ENCODE measurements around the gene SLC16A11.
"Not testable (repeated sequence)": the region's sequence is repeated elsewhere in the genome, so short reads cannot be mapped to it uniquely, and the experiment has no call there.

The SLC16A11 gene

DNA sequence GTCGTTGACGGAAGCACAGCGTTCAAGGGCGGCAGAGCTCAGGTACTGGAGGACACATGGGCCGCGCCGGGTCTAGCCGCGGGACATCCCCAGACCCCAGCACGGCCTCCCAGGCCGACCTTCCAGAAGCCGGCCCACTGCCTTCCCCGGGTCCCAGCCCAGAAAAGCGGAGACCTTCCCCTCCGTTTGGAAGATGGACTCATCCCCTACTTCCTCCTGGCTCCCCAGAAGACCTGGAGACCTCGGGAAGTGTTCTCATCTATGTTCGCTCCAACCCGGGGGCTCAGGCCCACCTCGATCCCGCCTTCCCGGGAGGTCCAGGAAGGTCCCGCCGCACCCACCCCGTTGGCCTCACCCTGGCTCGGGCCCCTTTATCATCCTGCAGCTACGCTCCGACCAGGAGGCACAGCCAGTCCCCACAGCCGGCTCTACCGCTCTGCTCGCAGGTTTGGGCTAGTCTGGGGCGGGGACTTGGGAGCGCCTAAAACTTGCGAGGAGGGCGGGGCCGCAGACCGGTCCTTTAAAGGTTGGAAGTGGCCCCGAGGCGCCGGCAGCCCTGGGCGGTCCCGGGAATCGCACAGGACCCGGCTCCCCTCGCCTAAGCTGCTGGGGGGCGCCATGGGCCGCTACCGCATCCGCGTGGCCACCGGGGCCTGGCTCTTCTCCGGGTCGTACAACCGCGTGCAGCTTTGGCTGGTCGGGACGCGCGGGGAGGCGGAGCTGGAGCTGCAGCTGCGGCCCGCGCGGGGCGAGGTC lies 48.2 kb downstream of the SLC16A11 start, which contains the start of gene ALOX12:
TSS of gene ALOX12 (plus strand) at position 550 of the 756 bp plus-strand sequence. CDS start at position 619, 69 bp downstream.
- Mint-ChIP-seq H3K9me3 (no peaks in the 10 kb centered on the region), H3K27me3 (no peaks in the 10 kb centered on the region), H3K4me1 (ENCODE audit: low read depth) (peaks cover 7% of the 10 kb centered on the region), H3K27ac (no peak within 1 kb of the TSS), H3K36me3 (ENCODE audit: low read depth) (peaks cover 43% of the 10 kb centered on the region), H3K4me3 (no peak within 1 kb of the TSS)
- DNase-seq: no peak

DNA sequence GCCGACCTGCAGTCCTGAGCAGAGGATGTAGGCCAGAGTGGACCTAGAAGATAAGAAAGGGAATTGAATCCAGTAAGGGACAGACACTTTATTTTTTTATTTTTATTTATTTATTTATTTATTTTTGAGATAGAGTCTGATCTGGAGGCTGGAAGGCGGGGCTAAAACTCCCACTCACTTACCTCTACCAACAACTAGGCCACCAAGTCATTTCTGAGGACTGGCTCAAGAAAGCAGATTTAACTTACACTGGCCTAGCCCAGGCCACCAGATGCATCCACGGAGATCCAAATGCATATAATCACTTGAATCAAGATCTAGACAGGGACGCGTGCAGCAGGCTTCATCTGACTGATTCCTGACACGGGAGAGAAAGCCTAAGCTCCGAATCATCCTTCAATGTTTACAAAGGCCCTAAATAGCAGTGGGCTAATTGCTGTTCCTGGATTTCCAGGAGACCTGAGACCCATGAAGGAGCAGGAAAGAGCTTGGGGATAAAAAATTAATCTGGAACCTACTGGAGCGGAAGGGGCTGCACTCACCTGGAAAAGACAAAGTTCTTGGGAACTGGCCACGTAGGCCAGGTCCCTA lies 49.1 kb downstream of the SLC16A11 start:
- Mint-ChIP-seq H3K4me1 (ENCODE audit: low read depth) (peaks cover 7% of the 10 kb centered on the region), H3K9me3 (no peaks in the 10 kb centered on the region), H3K27me3 (no peaks in the 10 kb centered on the region), H3K36me3 (ENCODE audit: low read depth) (peaks cover 36% of the 10 kb centered on the region), H3K27ac (no peak overlapping the region), H3K4me3 (no peak overlapping the region)
- no peak for DNase-seq

GRCh38 chr17:6994118-6994598 lies 49.7 kb downstream of the SLC16A11 start:
- peaks cover 7% of the 10 kb centered on the region for H3K4me1 Mint-ChIP-seq (ENCODE audit: low read depth)
- H3K9me3 Mint-ChIP-seq: no peaks in the 10 kb centered on the region
- H3K36me3 Mint-ChIP-seq (ENCODE audit: low read depth): peaks cover 30% of the 10 kb centered on the region
- no peak overlapping the region for H3K4me3 Mint-ChIP-seq
- DNase-seq: no peak
- no peaks in the 10 kb centered on the region for H3K27me3 Mint-ChIP-seq
- H3K27ac Mint-ChIP-seq: no peak overlapping the region

- peaks cover 24% of the 10 kb centered on the region for H3K36me3 Mint-ChIP-seq (ENCODE audit: low read depth)
- H3K9me3 Mint-ChIP-seq; H3K27me3 Mint-ChIP-seq; H3K4me1 Mint-ChIP-seq (ENCODE audit: low read depth); H3K4me3 Mint-ChIP-seq; H3K27ac Mint-ChIP-seq; DNase-seq: not testable (repeated sequence)
Measured at GRCh38 chr17:6993613-6994056, 50.3 kb downstream of the SLC16A11 start.
